Upper lobe of left lung (tissue), 6 donors: ENCODE measurements around the gene RBFOX2. TPM values are rescaled to one million over a fixed set of nuclear protein-coding genes. Genes with fewer than 3 reads are reported as not detected.

ENCODE experiments used
- ATAC-seq, 2 donors: fragments of 200-7000 bp; cut with Tn5 transposase; one replicate each; pipeline ENCODE4 v1.9.1; 2022; ENCODE audit warnings: mild to moderate bottlenecking in 2 of 2, moderate library complexity in 2 of 2; ENCODE audit not compliant: low FRiP score in 2 of 2
- DNase-seq, 2 donors: peaks; one replicate each; pipeline ENCODE4 v3.0.0-alpha.2; 2019 to 2020
- H3K27ac ChIP-seq, 4 donors: fragments of 200-600 bp; sonication (generic); one replicate each; pipeline ENCODE4 v1.5.1; 2016 to 2019
- H3K27me3 ChIP-seq, 4 donors: fragments of 200-600 bp; sonication (generic); one replicate each; pipeline ENCODE4 v1.5.1; 2017 to 2019
- H3K36me3 ChIP-seq, 4 donors: fragments of 200-600 bp; sonication (generic); one replicate each; pipeline ENCODE4 v1.5.1; 2016 to 2019
- H3K4me1 ChIP-seq, 4 donors: fragments of 200-600 bp; sonication (generic); one replicate each; pipeline ENCODE4 v1.5.1; 2018 to 2019
- H3K4me3 ChIP-seq, 4 donors: fragments of 200-600 bp; sonication (generic); one replicate each; pipeline ENCODE4 v1.5.1; 2017 to 2019; ENCODE audit warnings: mild to moderate bottlenecking in 2 of 4, moderate library complexity in 1 of 4
- H3K9me3 ChIP-seq, 4 donors: fragments of 200-600 bp; sonication (generic); one replicate each; pipeline ENCODE4 v1.5.1; 2018 to 2019
- CTCF ChIP-seq, 6 experiments: fragments of 450-650 bp in 4 of 6; fragments of 200-600 bp in 2 of 6; sonication (generic) in 2 of 6; IDR thresholded peaks; one replicate each; pipeline ENCODE4 v1.5.1; 2016 to 2019; ENCODE audit warnings: antibody characterized with exemption in 6 of 6
- EP300 ChIP-seq, 4 donors: sonication (generic); formaldehyde crosslinking; IDR thresholded peaks; one replicate each; pipeline ENCODE4 v1.5.1; 2017; ENCODE audit warnings: antibody characterized with exemption in 4 of 4, control low read depth in 2 of 4
- POLR2A ChIP-seq, 4 donors: fragments of 450-650 bp; IDR thresholded peaks; one replicate each; pipeline ENCODE4 v1.5.1; 2016 to 2017; ENCODE audit warnings: antibody characterized with exemption in 4 of 4, mild to moderate bottlenecking in 2 of 4
- POLR2AphosphoS5 ChIP-seq, 2 donors: sonication (generic); formaldehyde crosslinking; IDR thresholded peaks; one replicate each; pipeline ENCODE4 v1.5.1; 2017; ENCODE audit warnings: antibody characterized with exemption in 2 of 2
- WGBS, 2 donors: methylation state at CpG; one replicate each; pipeline ENCODE4 v1.1.5; 2017 to 2018; 5-methylcytosine and 5-hydroxymethylcytosine counted together
- total RNA-seq, 6 donors: library from RNA; depleted of rRNA in 4 of 6; stranded (reverse); fragments of >200 nt in 4 of 6; gene quantifications; one replicate each; pipeline versions ENCODE4 v1.1.0 to v1.2.1, GENCODE V29; 2016 to 2021
- donor health status: DM: no; HTN: no; CAD: no; lungs with moderate emphysema.
- donor health status: DM: no; HTN: yes; CAD: no; lungs with severe emphysema.

Gene RBFOX2
- total RNA-seq, 6 donors from 2014 or later = 47.8 to 86.4 (median 54.5) TPM

DNA sequence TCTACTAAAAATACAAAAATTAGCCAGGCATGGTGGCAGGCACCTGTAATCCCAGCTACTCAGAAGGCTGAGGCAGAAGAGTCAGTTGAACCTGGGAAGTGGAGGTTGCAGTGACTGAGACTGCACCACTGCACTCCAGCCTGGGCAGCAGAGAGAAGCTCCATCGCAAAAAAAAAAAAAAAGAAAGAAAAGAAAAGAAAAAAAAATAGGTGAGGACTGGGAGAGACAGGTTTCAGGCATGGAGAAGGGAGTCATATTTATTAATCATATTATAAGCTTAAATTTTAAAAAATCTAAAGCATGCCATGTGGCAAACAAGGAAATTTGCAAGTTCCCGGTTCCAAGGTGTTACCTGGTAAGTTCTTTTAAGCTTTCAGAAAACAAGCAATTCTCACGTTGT lies 311.1 kb downstream of the RBFOX2 start, which contains the start of gene APOL5:
Gene APOL5, plus strand, starts transcription at position 301 of the 400 bp plus-strand sequence. Its CDS starts 0 bp downstream, at position 301.
- H3K9me3 ChIP-seq = peaks cover 0 to 7% (median 2%) of the 10 kb centered on the region in 4 donors
- H3K27me3 ChIP-seq = no peaks in the 10 kb centered on the region
- TF ChIP-seq POLR2AphosphoS5 (IDR thresholded peaks at IDR 0.05) (no peak), CTCF (IDR thresholded peaks at IDR 0.05) (no peak), POLR2A (IDR thresholded peaks at IDR 0.05) (no peak), EP300 (IDR thresholded peaks at IDR 0.05) (no peak)
- no peak within 1 kb of the TSS for H3K4me3 ChIP-seq
- 60 to 78% methylated on average over 2 to 3 of the region's 3 CpGs for WGBS, 2 donors
- ATAC-seq (no peak), DNase-seq (no peak)
- H3K36me3 ChIP-seq = no peaks in the 10 kb centered on the region
- no peak within 1 kb of the TSS for H3K27ac ChIP-seq
- H3K4me1 ChIP-seq = no peaks in the 10 kb centered on the region

DNA sequence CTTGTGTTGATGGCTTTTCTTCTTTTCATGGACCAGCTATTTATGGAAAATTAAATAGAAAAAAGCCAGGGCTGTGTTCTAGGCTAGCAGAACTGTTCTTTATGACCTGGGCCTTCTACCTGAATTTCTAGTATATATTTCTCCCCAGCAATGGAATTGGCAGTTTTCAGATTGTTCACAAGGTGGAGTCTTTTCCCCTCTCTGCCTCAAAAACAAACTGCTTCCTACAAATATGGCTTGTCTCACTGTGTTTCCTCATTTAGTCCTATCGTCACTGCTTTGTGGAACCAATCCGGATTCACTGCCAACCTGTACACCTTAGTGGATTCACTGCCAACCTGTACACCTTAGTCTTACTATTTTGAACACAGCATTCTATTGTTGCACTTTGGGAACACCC lies 316.0 kb downstream of the RBFOX2 start:
- Histone ChIP-seq H3K27me3 (no peaks in the 10 kb centered on the region), H3K36me3 (no peaks in the 10 kb centered on the region), H3K4me3 (no peak overlapping the region), H3K27ac (no peak overlapping the region), H3K9me3 (peaks cover 0 to 8% (median 2%) of the 10 kb centered on the region in 4 donors), H3K4me1 (no peaks in the 10 kb centered on the region)
- 96 to 97% methylated on average over 2 of the region's 2 CpGs for WGBS, 2 donors
- no peak for DNase-seq
- TF ChIP-seq POLR2AphosphoS5 (IDR thresholded peaks at IDR 0.05) = no peak
- no peak for ATAC-seq

DNA sequence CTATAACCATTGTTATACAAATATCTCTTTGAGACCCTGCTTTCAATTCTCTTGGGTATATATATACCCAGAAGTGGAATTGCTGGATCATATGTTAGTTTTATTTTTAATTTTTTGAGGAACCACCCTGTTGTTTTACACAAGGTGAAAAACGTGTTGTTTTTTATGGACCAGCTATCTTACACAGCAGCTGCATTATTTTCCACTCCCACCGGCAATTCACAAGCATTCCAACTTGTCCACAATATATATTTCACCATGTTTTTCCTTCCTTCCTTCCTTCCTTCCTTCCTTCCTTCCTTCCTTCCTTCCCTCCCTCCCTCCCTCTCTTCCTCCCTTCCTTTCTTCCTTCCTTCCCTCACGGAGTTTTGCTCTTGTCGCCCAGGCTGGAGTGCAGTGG lies 317.3 kb downstream of the RBFOX2 start:
- ATAC-seq (no peak), DNase-seq (no peak)
- TF ChIP-seq EP300 (IDR thresholded peaks at IDR 0.05) (no peak), POLR2AphosphoS5 (IDR thresholded peaks at IDR 0.05) (no peak), POLR2A (IDR thresholded peaks at IDR 0.05) (no peak), CTCF (IDR thresholded peaks at IDR 0.05) (no peak)
- Histone ChIP-seq H3K36me3 (no peaks in the 10 kb centered on the region), H3K4me1 (no peaks in the 10 kb centered on the region), H3K27me3 (no peaks in the 10 kb centered on the region), H3K4me3 (no peak overlapping the region), H3K9me3 (peaks cover 0 to 8% (median 2%) of the 10 kb centered on the region in 4 donors), H3K27ac (no peak overlapping the region)
- 72 to 81% methylated on average over 4 of the region's 4 CpGs for WGBS, 2 donors

GRCh38 chr22:35708917-35709316 lies 319.7 kb downstream of the RBFOX2 start:
- H3K27ac ChIP-seq = no peak overlapping the region
- no peak for ATAC-seq
- no peaks in the 10 kb centered on the region for H3K27me3 ChIP-seq
- H3K4me3 ChIP-seq = no peak overlapping the region
- 75 to 79% methylated on average over 7 of the region's 7 CpGs for WGBS, 2 donors
- H3K36me3 ChIP-seq = no peaks in the 10 kb centered on the region
- H3K4me1 ChIP-seq = no peaks in the 10 kb centered on the region
- peaks cover 0 to 8% (median 2%) of the 10 kb centered on the region in 4 donors for H3K9me3 ChIP-seq
- DNase-seq = no peak
- TF ChIP-seq EP300 (IDR thresholded peaks at IDR 0.05) (no peak), CTCF (IDR thresholded peaks at IDR 0.05) (no peak), POLR2AphosphoS5 (IDR thresholded peaks at IDR 0.05) (no peak), POLR2A (IDR thresholded peaks at IDR 0.05) (no peak)

DNA sequence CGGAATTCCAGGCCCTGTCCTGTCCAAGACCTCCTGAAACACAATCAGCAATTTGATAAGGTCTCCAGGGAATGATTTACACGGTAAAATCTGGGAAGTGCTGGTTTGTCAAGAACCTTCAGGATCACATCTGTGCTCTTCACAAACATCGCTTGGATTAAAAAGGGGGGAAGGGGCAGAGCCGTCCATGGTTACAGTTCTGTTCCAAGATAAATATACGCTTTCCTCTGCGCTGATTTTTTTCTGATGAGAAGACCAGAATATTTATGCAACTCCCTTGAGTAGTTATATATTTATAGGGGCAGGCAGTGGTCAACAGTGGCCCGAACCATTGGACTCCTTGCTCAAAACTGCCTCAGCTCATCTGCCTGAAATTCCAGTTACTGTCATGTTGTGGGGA lies 320.2 kb downstream of the RBFOX2 start:
- no peak for ATAC-seq
- WGBS, 2 donors = 53 to 62% methylated on average over 7 of the region's 7 CpGs
- TF ChIP-seq CTCF (IDR thresholded peaks at IDR 0.05) (no peak), POLR2A (IDR thresholded peaks at IDR 0.05) (no peak), EP300 (IDR thresholded peaks at IDR 0.05) (no peak), POLR2AphosphoS5 (IDR thresholded peaks at IDR 0.05) (no peak)
- no peaks in the 10 kb centered on the region for H3K4me1 ChIP-seq
- no peak for DNase-seq
- H3K9me3 ChIP-seq = peaks cover 0 to 8% (median 2%) of the 10 kb centered on the region in 4 donors
- H3K4me3 ChIP-seq = no peak overlapping the region
- no peaks in the 10 kb centered on the region for H3K36me3 ChIP-seq
- no peaks in the 10 kb centered on the region for H3K27me3 ChIP-seq
- H3K27ac ChIP-seq = no peak overlapping the region
